ENCODE measurements around the gene ETV7.

The ETV7 gene

DNA sequence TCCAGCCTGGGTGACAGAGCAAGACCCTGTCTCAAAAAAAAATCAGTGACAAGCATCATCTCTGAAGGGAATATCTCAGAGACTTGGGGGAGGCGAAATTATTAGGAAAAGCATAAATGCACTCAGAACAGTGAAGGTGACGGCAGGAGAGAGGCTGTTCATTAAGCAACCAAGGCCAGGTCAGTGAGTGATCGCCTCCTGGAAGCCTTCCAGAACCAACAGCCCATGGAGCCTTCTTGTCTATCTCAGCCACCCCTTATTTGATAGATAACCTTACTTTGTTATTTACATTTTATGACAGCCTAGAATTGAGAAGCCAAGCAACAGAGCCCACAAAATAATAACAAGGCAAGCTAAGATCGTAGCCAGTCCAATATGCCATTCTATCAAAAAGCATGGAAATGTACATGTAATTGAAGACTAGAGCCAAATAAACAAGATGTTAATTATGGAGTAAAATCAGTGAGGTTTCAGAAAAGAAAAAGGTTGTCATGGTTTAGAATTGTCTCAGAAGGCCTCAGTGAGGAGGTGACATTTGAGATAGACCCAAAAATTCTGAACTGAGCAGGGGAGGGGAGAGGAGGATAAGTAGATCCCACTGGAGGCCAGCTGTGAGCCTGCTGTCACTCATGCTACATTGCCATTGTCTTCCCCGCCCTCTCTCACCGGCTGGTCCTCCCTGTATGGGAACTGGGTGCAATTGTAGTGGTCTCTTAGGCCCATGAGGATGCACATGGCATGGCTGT, 68.6 kb downstream of the ETV7 start:
- Histone ChIP-seq H3K36me3 (ENCODE audit: low read length) (no peaks in the 10 kb centered on the region), H3K4me3 (ENCODE audit: insufficient read depth, low read length, poor library complexity, severe bottlenecking) (no peak overlapping the region), H3K4me2 (ENCODE audit: low read depth, low read length, poor library complexity, severe bottlenecking) (no peak overlapping the region), H3K79me2 (ENCODE audit: insufficient read depth, low read length) (no peaks in the 10 kb centered on the region), H3K9me2 (replicated peaks; ENCODE audit: insufficient read depth, low read length) (no peaks in the 10 kb centered on the region), H3K9ac (ENCODE audit: low read length) (no peak overlapping the region), H2AFZ (ENCODE audit: low read depth, low read length, severe bottlenecking) (no peak overlapping the region), H3F3A (ENCODE audit: insufficient read depth) (no peaks in the 10 kb centered on the region), H3K27ac (ENCODE audit: low read depth, low read length) (no peak overlapping the region), H3K9me3 (ENCODE audit: insufficient read depth, low read length) (no peaks in the 10 kb centered on the region), H4K20me1 (ENCODE audit: low read depth, low read length) (no peaks in the 10 kb centered on the region), H3K27me3 (ENCODE audit: low read length) (no peaks in the 10 kb centered on the region)
- TF ChIP-seq, protein P1, sequence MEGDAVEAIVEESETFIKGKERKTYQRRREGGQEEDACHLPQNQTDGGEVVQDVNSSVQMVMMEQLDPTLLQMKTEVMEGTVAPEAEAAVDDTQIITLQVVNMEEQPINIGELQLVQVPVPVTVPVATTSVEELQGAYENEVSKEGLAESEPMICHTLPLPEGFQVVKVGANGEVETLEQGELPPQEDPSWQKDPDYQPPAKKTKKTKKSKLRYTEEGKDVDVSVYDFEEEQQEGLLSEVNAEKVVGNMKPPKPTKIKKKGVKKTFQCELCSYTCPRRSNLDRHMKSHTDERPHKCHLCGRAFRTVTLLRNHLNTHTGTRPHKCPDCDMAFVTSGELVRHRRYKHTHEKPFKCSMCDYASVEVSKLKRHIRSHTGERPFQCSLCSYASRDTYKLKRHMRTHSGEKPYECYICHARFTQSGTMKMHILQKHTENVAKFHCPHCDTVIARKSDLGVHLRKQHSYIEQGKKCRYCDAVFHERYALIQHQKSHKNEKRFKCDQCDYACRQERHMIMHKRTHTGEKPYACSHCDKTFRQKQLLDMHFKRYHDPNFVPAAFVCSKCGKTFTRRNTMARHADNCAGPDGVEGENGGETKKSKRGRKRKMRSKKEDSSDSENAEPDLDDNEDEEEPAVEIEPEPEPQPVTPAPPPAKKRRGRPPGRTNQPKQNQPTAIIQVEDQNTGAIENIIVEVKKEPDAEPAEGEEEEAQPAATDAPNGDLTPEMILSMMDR (IDR thresholded peaks at IDR 0.05; ENCODE audit: insufficient read depth, low read length, poor library complexity, severe bottlenecking): no peak
- TF ChIP-seq EZH2phosphoT487 (conservative IDR thresholded peaks at IDR 0.05; ENCODE audit: low read length): no peak

DNA sequence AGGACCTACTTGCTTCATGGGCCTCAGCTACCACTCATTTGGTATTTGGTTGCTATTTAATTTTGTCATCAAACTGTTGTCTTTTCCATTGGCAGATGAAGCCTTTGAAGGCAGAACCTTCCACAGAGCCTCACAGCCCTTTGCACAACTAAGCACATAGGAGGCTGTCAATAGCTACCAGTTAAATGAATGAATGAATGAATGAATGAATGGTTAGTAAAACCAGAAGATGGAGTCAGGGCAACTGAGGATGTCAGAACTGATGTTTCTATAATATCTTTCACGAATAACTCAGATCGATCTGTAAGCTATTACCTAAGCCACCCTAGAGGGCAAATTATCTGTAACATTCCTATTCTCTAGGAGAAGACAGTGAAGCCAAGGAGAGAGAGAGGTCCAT, 69.8 kb downstream of the ETV7 start:
- H3K4me3 ChIP-seq (ENCODE audit: insufficient read depth, low read length, poor library complexity, severe bottlenecking): no peak overlapping the region
- TF ChIP-seq EZH2phosphoT487 (conservative IDR thresholded peaks at IDR 0.05; ENCODE audit: low read length): no peak
- TF ChIP-seq, protein P1 (IDR thresholded peaks at IDR 0.05; ENCODE audit: insufficient read depth, low read length, poor library complexity, severe bottlenecking): no peak
- no peak overlapping the region for H3K4me2 ChIP-seq (ENCODE audit: low read depth, low read length, poor library complexity, severe bottlenecking)
- no peak overlapping the region for H2AFZ ChIP-seq (ENCODE audit: low read depth, low read length, severe bottlenecking)
- H3K9me3 ChIP-seq (ENCODE audit: insufficient read depth, low read length): no peaks in the 10 kb centered on the region
- H3F3A ChIP-seq (ENCODE audit: insufficient read depth): no peaks in the 10 kb centered on the region
- H3K79me2 ChIP-seq (ENCODE audit: insufficient read depth, low read length): no peaks in the 10 kb centered on the region
- H3K36me3 ChIP-seq (ENCODE audit: low read length): no peaks in the 10 kb centered on the region
- H4K20me1 ChIP-seq (ENCODE audit: low read depth, low read length): no peaks in the 10 kb centered on the region
- H3K27me3 ChIP-seq (ENCODE audit: low read length): no peaks in the 10 kb centered on the region
- no peak overlapping the region for H3K9ac ChIP-seq (ENCODE audit: low read length)
- H3K27ac ChIP-seq (ENCODE audit: low read depth, low read length): no peak overlapping the region
- H3K9me2 ChIP-seq (replicated peaks; ENCODE audit: insufficient read depth, low read length): no peaks in the 10 kb centered on the region

Measured in SU-DHL-6 (cell line).